Esophagus mucosa (tissue), 1 donor: ENCODE results near the gene FAM120B. TPM values are rescaled to one million over a fixed set of nuclear protein-coding genes. Genes with fewer than 3 reads are reported as not detected.
A peak's percentile ranks its signal among the peaks of the same experiment; 100 is the strongest.

Experiments used
- ATAC-seq: fragments of 200-7000 bp; cut with Tn5 transposase; one replicate; pipeline ENCODE4 v1.9.1; 2020
- total RNA-seq: library from RNA; stranded (reverse); gene quantifications from one replicate; pipeline ENCODE4 v1.2.4, GENCODE V29; 2023
- donor health status: DM: yes; HTN: yes; CAD: no.

Gene FAM120B
- total RNA-seq, 1 donor from 2014 or later, result 12.4 TPM

DNA sequence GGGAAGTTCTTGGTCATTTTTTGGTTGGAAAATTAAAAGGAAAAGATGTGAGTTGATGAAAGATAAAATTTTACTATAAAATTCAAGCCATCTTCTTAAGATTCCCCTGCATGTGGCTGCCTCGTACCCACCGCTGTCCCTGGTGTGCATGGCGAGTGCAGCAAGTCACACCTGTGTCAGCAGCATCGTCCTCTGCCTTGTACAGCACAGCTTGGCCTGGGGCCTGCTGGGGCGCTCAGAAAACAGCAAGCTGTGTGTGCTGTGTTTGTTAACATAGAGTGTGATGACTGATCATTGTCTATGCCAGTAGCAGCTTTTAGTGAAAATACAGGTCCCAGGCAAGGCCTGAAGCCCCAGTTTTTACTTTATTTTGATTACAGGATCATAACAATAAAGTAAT is 56.7 kb downstream of the FAM120B start:
- no peak for ATAC-seq

DNA sequence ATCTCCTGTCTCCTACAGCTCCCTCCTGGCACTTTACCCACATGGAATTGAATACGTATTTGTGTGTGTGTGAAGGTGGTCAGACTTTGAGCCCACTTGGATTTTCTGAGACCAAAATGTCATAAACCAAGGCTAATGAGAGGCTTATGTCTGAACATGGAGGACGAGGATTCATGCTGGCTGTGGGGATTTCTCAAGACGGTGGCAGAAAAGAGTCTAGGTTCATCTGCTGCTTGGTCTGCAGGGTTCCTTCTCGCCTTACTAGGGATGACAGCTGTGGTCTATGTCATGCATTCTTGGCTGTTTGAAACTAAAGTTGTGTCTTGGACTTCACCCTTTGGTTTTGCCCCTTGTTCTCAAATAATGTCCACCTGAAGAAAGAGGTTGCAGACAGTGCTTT is 58.6 kb downstream of the FAM120B start:
- no peak for ATAC-seq

DNA sequence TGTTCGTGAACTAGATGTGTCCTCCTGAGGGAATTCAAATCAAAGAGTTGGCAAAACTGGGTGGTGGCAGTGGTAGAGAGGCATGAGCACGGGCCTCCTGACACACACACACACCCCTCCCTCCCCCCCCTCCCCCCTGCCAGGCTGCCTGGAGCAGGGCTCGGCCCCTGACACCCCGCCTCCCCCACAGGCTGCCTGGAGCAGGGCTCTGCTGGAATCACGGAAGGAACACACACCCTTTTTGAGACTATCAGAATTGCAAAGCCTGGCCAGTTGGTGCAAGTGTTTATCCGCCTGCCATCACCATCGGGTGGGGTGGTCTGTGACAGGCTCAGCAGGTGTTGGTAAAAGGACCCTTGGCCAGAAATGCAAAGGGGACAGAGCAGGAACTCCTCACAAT is 59.0 kb downstream of the FAM120B start:
- ATAC-seq, result peak; percentile 55

DNA sequence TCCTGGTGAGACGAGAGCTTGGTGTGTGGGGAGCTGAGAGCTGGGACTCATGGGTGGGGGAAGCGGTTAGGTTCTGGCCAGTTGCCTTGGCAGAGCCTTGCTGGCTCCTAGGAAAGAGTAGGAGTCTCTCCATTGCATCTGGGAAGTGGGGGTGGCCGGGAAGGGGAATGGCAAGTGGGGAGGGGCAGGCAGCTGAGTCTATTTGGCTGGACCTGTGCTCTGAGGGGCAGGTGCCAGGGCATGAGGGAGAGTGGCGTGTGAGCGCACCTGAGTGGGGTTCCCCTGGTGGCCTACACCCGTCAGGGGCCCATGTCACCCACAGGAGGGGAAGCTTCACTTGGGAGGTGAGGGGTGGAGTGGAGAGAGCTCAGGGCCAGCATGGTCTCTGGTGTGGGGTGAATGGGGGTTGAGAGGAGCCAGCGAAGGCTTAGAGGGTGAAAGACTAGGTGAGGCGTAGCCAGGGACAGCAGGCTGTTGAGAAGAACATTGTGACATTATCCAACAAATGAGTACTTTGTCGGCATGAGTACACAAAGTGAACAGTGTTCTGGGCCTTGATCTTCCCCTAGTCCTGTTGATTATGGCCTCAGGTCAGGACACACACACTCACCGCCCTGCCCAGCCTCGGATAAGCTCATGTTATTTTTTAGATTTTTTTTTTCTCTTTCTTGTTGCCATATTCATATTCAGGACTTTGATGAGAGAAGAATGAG is 59.8 kb downstream of the FAM120B start:
- ATAC-seq, result no peak

DNA sequence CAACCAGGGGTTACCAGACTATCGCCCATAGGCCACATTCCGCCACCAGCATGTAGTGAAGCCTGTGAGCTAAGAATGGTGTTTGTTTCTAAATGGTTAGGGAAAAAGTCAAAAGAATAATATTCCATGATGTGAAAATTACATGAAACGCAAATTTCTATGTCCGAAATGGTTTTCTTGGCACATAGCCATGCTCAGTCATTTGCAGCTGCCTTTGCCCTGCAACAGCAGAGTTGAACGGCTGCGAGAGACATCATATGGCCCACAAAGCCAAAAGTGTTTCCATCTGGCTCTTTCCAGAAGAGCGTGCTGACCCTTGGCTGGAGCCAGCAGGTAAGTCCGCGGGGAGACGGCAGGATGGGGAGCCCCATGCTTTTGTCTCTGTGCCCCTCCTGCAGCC is 60.7 kb downstream of the FAM120B start:
- no peak for ATAC-seq

DNA sequence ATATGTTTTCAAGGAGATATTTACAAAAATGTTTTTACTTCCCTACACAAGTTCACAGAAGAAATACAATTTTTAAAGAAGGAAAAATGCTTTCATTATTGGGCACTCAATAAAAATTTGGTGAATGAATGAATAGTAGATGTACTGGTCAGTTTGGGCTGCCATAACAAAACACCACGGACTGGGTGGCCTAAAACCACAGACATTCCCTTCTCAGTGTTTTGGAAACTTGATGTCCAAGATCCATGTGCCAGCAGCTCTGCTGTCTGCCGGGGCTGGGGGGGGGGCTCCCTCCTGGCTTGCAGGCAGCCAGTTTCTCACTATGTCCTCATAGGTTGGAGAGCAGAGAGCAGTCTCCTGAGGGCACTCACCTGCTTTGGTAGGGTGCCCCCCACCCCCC is 62.0 kb downstream of the FAM120B start:
- ATAC-seq, result no peak

DNA sequence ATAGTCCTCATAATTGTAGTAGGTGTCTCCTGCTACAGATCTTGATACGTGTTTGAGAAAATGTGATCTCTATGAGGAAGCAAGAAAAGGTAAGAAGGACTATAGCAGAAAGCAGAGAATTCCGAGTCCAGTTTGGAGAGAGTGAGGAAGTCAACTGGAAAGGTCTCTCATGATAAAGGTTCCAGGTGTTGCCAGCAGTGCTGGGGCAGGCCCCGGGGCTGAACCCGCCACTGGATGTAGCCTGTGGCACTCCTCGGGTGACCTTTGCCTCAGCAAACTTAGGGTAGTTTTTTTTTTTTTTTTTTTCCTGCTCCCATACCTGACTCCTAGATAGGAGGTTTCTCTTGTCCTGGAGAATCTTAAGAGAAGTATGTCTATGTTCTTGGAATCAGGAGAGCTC is 62.8 kb downstream of the FAM120B start:
- no peak for ATAC-seq

DNA sequence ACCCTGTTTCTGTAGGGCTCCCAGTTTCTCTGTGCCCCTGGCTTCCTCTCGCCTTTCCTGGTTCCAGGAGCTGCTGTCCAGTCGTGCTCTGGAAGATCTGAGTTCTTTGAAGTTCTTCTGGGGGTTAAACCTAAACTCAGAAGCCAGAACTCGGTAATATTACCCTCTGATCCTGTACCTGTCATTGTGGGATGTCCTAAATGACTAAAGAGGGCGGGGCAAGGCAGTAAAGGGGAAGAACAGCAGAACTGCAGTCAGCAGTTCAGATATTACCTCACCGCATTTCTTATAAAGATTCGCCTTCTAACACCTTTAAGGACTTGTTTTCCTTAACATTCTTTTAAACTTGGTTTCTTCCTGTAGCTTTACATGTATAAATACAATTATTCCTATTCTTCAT is 63.9 kb downstream of the FAM120B start:
- peak; percentile 32 for ATAC-seq

DNA sequence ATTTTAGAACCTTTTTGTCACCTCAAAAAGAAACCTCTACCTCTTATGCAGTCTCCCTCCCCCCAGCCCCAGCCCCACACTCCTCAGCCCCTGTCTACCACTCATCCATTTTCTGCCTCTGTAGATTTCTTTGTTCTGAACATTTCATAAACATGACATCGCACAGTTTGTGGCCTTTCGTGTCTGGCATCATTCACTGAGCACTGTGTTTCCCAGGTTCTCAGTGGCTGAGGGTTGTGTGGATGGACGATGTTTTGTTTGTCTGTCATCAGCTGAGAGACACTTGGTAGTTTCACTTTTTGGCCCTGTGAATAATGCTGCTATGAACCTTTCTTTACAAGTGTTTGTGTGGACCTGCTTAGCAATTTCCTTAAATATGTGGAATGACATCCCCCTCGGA is 64.5 kb downstream of the FAM120B start:
- no peak for ATAC-seq

DNA sequence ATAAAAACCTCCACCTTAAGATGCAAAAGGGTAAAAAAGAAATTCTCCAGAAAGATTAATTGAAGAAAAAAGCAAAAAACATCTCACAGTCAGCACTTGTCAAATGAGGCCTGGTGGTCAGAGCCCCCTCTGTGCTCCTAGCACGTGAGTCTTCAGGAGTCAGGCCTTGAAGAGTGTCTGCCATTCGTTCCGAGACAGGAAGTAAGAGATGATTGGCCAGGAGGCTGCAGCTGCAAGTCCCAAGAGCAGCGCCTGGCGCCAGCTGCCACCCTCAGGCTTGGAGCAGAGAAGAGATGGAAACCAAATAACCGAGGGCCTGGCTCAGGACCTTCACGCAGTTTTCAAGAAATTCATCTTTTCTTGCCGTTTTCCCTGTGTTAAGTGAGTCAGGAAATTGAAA is 65.0 kb downstream of the FAM120B start:
- no peak for ATAC-seq

DNA sequence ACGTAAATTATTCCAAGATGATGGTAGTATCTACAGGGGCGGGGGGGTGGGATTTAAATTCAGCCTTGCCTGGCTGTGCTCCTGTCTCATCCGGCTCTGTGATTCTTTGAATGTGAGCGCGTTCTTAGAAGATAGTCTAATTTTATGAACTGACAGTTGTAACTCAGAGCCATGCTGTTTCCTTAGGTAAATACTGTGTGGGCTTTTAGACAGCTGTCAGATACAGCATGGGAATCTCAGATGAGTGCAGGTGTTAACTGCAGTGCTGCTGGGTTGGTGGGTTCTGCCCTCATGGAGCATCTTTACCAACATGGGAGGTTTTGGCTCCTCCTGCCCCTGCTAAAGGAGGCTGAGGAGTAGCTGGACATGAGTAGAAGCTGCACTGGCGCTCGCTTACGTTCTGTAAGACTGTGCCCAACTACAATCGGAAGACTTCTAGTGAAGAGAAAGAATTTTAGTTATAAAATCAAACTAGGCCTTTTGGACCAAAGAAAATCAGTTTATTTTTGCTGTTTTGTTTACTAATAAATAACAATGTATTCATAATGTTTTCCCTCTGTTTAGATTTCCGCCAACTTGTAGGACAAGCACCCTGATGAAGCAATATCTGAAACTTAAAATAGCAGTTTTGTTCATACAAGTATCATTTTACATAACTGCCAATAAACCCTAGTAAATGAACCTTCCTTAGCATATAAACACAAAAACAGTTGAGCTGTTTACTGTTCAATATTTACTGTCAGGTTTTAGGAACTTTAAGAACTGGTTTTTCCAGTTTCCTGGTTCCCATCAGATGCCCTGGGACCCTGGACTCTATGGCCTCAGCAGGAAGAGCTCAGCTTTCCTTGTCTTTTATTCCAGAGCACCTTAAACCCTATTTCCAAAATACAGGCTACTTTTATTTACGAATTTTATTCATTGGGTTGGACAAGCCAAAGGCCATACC is 66.1 kb downstream of the FAM120B start:
- ATAC-seq, result no peak

DNA sequence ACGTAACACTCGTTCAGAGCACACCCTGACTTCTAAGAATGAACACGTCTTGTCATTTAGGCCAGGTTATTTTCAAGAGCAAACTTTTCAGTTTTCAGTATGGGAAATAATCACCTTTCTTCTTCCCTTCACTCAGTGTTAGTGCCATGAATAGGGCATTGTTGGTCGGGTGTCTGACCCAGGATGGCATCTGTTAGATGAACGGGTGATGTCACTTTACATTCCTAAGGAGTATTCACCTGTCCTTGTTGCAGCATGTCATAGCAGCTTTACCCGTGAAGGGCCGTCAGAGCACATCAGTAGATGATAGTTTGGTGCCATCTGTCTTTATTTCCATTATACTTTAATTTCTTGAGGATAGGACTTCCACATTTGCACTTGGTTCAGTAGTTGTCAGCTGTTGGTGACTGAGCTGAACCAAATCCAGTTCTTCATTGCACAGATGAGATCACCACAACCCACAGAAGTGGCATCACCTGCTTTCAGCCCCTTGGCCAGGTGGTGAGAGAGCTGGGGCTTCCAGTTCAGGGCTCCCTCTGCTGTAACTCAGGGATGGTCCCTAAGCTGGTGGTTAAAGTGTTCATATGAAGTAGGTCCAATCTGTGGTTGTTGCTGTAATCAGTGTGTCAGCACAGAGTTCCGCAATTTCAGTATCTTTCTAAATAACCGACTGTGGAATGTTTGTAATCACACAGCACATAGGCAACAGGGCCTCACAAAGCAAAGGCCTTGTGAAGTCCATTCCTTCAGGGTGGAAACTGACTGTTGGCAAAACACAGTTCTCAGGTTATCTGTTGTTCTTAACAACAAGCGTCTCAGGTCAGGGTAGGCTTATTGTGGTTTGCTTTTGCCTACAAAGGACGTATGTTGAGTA is 68.2 kb downstream of the FAM120B start:
- ATAC-seq, result no peak

DNA sequence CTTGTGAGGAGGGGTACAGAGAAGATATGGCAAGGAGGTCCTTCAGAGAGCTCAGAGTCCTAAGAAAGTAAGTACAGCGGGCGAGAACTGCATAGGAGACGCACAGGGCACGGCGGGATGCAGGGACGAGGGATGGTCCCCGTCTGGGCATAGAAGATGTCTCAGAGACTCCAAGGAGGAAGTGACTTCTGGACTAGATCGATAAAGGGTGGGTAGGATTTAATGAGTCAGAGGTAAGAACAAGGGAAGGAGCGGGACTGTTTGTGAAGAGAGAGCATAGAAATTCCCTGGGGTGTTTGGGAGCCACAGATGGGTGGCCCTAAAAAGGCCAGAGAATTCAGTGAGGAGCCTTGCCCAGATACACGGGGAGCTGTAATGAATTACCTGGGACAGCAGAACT is 69.1 kb downstream of the FAM120B start:
- no peak for ATAC-seq

DNA sequence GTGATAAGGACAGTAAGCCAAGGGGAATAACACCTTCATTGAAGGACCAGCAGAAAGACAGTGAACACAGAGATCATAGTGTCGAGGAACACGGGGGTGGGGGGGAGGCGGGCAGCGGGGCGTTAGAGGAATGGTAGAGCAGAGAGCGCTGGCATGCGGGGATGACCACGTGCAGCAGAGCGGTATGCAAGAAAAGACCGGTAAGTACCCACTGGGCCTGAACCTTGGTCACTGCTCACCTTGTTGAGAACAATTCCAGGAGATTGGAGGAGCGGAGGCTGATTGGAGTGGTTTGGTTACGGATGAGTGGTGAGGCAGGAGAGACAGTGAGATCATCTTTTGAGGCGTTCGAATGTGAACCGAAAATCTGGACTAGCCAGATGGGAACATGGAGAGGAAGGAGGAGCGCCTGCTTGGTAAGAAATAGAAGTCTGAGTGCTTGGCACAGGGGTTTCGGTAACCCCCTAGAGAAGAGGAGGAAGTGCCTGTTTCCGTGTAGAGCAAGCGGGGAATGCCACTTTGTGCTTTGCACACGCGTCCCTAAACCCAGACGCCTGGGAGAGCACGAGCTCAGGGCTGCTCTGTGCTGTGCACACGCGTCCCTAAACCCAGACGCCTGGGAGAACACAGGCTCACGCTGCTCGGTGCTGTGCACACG is 70.0 kb downstream of the FAM120B start:
- no peak for ATAC-seq

DNA sequence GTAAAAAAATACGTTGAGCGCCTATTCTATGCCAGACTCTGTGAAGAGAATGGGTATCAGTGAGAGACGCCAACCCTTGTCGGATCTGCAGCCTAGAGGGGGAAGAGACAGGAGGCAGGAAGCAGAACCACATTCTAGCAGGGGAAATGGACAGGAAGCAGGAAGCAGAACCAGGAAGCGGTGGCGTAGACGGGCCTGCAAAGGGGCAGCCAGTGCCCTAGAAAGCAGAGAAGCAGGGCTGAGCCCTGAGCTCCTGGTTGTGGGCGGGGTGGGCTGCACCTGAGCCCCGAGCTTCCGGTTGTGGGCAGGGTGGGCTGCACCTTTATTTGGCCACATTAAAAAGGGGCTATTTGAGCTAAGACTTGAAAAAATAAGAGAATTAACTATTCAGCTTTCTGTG is 71.9 kb downstream of the FAM120B start:
- no peak for ATAC-seq

DNA sequence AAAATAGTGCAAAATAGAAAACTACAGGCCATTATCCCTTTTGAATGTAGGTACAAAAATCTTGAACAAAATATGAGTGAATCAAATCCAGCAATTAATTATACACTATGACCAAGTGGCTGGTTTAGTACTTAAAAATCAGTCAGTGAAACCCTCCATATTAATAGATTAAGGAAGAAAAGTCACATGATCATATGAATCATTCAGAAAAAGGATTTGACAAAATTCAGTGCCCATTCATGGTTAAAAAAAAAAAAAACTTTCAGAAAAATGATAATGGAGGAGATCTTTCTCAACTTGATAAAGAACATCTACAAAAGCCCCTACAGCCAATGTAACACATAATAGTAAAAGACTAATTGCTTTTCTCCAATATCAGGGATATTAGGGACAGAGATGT is 75.0 kb downstream of the FAM120B start:
- ATAC-seq, result no peak

DNA sequence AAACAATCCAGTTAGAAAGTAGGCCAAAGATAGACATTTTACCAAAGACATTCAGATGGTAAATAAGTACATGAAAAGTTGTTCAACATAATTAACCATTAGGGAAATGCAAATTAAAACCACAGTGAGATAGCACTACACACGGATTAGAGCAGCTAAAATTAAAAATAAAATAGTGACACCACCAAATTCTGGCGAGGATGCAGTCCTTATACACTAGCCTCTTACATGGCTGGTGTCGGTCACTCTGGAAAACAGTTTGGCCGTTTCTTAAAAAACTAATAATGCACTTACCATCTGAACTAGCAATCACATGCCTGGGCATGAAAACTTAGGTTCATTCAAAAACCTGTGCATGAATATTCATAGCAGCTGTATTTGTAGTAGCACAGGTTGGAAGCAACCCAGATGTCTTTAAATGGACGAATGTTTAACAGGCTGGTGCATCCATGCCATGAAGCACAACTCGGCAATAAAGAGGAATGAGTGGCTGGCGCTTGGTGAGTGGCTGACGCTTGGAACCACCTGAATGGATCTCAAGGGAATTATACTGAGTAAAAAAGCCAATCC is 77.0 kb downstream of the FAM120B start:
- no peak for ATAC-seq

DNA sequence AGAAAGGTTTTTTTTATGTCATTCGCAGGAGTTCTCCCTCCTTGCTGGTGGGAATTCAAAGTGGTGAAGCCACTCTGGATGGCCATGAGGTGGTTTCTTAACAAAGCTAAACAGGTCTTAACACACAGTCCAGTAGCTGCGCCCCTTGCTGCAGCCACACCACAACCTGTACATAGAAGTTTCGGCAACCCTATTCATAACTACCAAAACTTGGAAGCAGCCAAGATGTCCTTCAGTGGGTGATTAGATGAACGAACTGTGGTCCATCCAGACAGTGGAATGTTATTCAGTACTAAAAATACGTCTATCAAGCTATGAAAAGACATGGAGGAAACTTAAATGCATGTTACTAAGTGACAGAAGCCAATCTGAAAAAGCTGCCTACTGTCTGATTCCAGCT is 78.9 kb downstream of the FAM120B start:
- ATAC-seq, result no peak

DNA sequence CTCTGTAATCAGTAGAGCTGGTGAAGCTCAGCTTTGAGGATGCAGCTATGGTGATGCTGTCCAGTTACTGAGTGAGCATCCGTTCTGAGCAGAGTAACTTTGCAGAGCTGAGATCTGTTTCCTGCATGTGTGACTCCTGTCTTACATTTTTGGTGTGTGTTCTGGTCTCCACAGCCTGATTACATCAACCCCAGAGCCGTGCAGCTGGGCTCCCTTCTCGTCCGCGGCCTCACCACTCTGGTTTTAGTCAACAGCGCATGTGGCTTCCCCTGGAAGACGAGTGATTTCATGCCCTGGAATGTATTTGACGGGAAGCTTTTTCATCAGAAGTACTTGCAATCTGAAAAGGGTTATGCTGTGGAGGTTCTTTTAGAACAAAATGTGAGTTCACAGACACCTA is 81.6 kb downstream of the FAM120B start:
- ATAC-seq, result no peak

DNA sequence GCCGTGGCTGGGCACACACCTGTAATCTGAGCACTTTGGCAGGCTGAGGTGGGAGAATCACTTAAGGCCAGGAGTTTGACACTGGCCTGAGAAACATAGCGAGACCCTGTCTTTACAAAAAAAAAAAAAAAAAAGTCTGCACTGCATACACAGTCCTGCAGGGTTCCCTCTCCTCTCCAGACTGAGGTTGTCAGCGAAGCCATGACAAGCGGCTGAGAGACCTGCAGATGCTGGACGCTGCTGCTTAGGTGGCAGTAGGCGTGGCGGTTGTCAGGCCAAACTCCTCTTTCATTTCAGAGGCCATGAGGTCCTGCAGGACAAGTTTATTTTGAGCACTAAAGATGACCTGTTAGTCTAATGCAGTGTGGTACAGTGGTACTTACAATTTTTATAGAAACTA is 86.5 kb downstream of the FAM120B start:
- ATAC-seq, result no peak

DNA sequence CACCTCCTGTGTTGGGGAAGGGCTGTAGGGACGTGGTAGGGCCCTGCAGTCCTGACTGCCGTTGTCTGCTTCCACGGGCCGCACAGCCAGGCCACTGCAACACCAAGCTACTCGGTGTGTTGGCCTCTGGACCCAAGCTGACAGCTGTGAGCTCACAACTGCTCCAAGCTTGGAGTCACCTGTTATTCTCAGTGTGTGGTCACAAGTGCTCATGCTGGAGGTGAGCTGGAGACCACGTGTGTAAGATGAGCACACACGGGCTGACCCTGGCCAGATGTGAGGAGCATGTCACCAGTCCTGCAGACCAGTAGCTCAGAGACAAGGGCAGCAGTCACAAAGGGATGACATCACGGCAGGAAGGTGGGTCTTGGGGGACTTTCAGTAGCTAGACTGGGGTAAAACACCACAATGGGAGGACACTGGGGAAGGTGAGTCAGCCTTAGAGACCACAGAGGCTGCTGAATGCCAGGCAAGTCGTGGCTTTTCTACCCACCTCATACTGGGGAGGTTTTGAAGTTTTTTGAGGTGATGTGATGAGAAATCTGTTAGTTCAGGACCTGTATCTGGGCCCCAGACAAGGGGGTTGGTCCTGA is 87.3 kb downstream of the FAM120B start:
- ATAC-seq, result no peak

DNA sequence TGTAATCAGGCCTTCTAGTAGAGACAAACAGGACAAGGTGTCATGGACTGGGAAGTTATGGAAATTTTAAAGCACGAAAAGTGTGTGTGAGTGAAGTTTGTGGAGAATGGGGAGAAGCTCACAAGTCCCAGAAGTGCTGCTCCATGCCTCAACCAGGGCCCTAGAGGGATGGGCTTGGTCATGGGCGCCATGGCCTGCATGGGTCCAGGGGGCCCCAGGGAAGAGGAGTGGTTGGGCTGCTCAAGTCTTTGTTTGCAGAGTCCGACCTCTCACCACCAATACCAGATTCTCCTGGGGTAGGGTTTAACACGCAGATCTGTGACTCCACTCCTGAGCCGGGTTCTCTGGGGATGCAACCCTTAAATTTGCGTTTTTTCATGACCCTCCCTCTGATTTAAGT is 88.4 kb downstream of the FAM120B start:
- no peak for ATAC-seq
